Lower lobe of right lung (tissue), 2 donors: ENCODE results near the gene SEMA4F. TPM values are rescaled to one million over a fixed set of nuclear protein-coding genes. Genes with fewer than 3 reads are reported as not detected.

Experiments
- ATAC-seq, 2 donors: fragments of 200-7000 bp; cut with Tn5 transposase; one replicate each; pipeline ENCODE4 v1.9.1; 2020 to 2022; ENCODE audit warnings: mild to moderate bottlenecking in 2 of 2, moderate library complexity in 2 of 2
- DNase-seq: peaks from one replicate; pipeline ENCODE4 v3.0.0-alpha.2; 2020
- H3K27ac ChIP-seq: fragments of 200-600 bp; one replicate; pipeline ENCODE4 v1.8.0; 2022
- H3K27me3 ChIP-seq: fragments of 200-600 bp; one replicate; pipeline ENCODE4 v1.8.0; 2022; ENCODE audit warnings: low read depth
- H3K36me3 ChIP-seq: fragments of 200-600 bp; one replicate; pipeline ENCODE4 v1.8.0; 2022; ENCODE audit warnings: mild to moderate bottlenecking
- H3K4me1 ChIP-seq: fragments of 200-600 bp; one replicate; pipeline ENCODE4 v1.8.0; 2022
- H3K4me3 ChIP-seq: fragments of 200-600 bp; one replicate; pipeline ENCODE4 v1.8.0; 2022; ENCODE audit warnings: mild to moderate bottlenecking
- H3K9me3 ChIP-seq: fragments of 200-600 bp; one replicate; pipeline ENCODE4 v1.8.0; 2022
- intact Hi-C: fragments of 100-400 bp; cut with DNase I; formaldehyde crosslinking; loops from one replicate; pipeline ENCODE4 v1.11.0; 2022
- total RNA-seq: library from RNA; stranded (reverse); fragmentation: NEBNext Ultra II Directional; extraction: Animal tissue kit (Norgen Biotek cat#: 25700); gene quantifications from one replicate; pipeline ENCODE4 v1.2.1, GENCODE V29; 2021
- TF ChIP-seq, protein P1 (sequence below): fragments of 200-600 bp; IDR thresholded peaks from one replicate; pipeline ENCODE4 v1.8.0; 2022; ENCODE audit warnings: antibody characterized with exemption, mild to moderate bottlenecking
- donor health status: DM: no; HTN: yes; CAD: no; lungs with severe emphysema.

SEMA4F gene
- total RNA-seq, 1 donor from 2014 or later: 12.0 TPM

DNA sequence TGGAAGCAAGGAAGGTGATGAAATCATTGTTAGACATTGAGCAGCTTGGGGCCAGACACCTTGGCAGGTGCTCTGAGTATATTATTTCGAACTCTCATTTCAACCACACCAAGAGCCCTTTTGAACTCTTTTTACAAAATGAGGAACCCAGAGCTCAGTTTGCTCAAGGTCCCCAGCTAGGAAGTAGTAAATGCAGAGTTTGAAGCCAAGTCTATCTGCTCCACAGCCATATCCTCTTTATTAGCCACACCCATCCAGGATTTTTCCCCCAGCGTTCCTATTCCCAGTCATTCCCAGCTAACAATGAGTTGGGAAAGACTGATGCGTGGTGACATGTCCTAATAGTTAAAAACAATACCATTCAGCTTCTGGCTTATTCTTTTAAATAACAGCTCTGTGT, 40.2 kb downstream of the SEMA4F start:
- Histone ChIP-seq H3K9me3 (no peaks in the 10 kb centered on the region), H3K4me1 (no peaks in the 10 kb centered on the region), H3K4me3 (no peak overlapping the region), H3K27ac (no peak overlapping the region), H3K36me3 (no peaks in the 10 kb centered on the region), H3K27me3 (no peaks in the 10 kb centered on the region)
- peak in 1 of 2 donors; percentile 44 for ATAC-seq
- TF ChIP-seq, protein P1, sequence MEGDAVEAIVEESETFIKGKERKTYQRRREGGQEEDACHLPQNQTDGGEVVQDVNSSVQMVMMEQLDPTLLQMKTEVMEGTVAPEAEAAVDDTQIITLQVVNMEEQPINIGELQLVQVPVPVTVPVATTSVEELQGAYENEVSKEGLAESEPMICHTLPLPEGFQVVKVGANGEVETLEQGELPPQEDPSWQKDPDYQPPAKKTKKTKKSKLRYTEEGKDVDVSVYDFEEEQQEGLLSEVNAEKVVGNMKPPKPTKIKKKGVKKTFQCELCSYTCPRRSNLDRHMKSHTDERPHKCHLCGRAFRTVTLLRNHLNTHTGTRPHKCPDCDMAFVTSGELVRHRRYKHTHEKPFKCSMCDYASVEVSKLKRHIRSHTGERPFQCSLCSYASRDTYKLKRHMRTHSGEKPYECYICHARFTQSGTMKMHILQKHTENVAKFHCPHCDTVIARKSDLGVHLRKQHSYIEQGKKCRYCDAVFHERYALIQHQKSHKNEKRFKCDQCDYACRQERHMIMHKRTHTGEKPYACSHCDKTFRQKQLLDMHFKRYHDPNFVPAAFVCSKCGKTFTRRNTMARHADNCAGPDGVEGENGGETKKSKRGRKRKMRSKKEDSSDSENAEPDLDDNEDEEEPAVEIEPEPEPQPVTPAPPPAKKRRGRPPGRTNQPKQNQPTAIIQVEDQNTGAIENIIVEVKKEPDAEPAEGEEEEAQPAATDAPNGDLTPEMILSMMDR: no peak
- no peak for DNase-seq
- intact Hi-C loops: no loop called here

DNA sequence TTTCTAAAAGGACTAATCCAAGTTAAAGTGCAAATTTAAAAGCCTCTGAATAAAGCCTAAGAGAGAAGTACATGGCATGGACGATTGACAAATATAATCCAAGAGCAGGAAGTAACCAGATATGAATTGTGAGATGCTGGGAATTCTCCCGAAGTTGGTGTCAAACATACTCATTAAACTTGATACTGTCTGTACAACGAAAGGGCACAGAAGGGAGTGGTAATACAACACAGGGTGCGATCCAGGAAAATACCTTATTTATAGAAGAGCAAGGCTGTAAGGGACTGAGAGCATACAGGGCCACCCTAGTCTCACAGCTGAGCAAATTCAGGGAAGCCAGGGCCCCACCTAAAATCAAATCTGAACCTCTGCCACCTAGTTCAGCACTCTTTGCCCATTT, 41.6 kb downstream of the SEMA4F start:
- TF ChIP-seq, protein P1: no peak
- intact Hi-C loops: no loop called here
- ATAC-seq: no peak

DNA sequence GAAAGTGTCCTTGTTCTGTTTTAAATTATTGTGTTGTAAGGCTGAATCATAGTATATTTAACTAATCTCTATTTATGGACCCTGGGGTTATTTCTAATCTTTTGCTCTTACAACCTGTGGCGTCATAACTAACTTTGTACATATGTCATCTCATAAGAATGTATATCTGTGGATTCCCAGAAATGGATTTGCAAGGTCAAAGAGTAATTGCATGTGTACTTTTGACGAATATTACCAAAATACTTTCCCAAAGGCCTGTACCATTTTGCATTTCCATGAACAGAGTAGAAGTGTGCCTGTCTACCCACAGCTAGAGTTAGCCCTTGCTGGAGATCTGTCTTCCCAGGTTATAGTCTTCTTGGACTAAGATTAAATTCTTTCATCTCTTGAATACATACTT, 42.8 kb downstream of the SEMA4F start:
- H3K4me3 ChIP-seq: no peak overlapping the region
- H3K4me1 ChIP-seq: no peaks in the 10 kb centered on the region
- ATAC-seq: no peak
- H3K9me3 ChIP-seq: no peaks in the 10 kb centered on the region
- no peaks in the 10 kb centered on the region for H3K36me3 ChIP-seq
- intact Hi-C loops: no loop called here
- TF ChIP-seq, protein P1: no peak
- H3K27ac ChIP-seq: no peak overlapping the region
- H3K27me3 ChIP-seq: no peaks in the 10 kb centered on the region
- DNase-seq: no peak

More for the DNA sequence above, 41.6 kb downstream of the SEMA4F start:
- DNase-seq: no peak
- no peaks in the 10 kb centered on the region for H3K27me3 ChIP-seq
- no peak overlapping the region for H3K4me3 ChIP-seq
- H3K9me3 ChIP-seq: no peaks in the 10 kb centered on the region
- H3K27ac ChIP-seq: no peak overlapping the region
- H3K4me1 ChIP-seq: no peaks in the 10 kb centered on the region
- H3K36me3 ChIP-seq: no peaks in the 10 kb centered on the region

- H3K4me3 ChIP-seq: no peak overlapping the region
- H3K4me1 ChIP-seq: no peaks in the 10 kb centered on the region
- H3K27ac ChIP-seq: no peak overlapping the region
- no peaks in the 10 kb centered on the region for H3K9me3 ChIP-seq
- no peaks in the 10 kb centered on the region for H3K27me3 ChIP-seq
- intact Hi-C loops: no loop called here
- no peaks in the 10 kb centered on the region for H3K36me3 ChIP-seq
- ATAC-seq (peak in 1 of 2 donors; percentile 38), DNase-seq (no peak)
- TF ChIP-seq, protein P1: no peak
These were observed 46.8 kb downstream of the SEMA4F start for GRCh38 chr2:74700643-74701372.

DNA sequence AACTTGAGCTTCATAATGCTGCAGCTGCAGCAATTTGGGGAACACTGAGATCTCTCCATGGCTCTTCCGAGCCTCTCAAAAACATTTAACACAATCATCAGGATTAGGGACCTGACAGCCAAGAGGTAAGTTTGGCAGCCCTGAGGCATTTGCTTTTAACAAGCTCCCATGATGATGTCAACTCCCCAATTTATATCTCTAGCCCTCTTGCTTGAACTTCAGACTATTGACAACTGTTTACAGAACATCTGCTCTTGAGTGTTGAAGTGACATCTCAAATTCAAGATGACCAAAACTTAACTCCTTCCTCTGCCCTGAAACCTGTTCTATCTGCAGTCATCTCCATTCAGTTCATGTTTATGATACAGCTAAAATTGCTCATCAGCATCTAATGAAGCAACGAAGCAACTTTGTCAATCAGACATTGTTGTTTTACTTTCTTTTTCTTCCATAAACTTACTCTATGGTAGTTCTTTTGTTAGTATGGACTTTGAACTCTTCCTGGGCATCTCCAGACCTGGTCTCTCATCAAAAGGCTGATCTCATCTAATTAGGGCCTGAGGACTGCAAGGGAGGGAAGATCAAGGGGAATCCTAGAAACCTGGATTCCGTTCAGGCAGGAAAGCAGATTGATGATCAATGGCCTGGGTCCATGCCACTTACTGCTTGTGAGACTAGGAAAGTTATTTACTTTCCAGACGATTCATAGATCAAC, 48.1 kb downstream of the SEMA4F start:
- DNase-seq: no peak
- H3K4me1 ChIP-seq: no peaks in the 10 kb centered on the region
- no peaks in the 10 kb centered on the region for H3K9me3 ChIP-seq
- intact Hi-C loops: no loop called here
- ATAC-seq: no peak
- no peak overlapping the region for H3K27ac ChIP-seq
- TF ChIP-seq, protein P1: no peak
- no peak overlapping the region for H3K4me3 ChIP-seq
- H3K36me3 ChIP-seq: no peaks in the 10 kb centered on the region
- no peaks in the 10 kb centered on the region for H3K27me3 ChIP-seq
